Pancreas (tissue), 10 donors: ENCODE data around the gene TCF25. TPM values are rescaled to one million over a fixed set of nuclear protein-coding genes. Genes with fewer than 3 reads are reported as not detected.

Experiments used
- ATAC-seq, 4 donors: fragments of 200-7000 bp; cut with Tn5 transposase; one replicate each; pipeline versions ENCODE4 v1.8.0 to v1.9.1; 2020; ENCODE audit warnings: mild to moderate bottlenecking in 4 of 4, moderate library complexity in 4 of 4
- DNase-seq, 6 donors: peaks; one replicate each; pipeline ENCODE4 v3.0.0-alpha.2; 2020
- FAIRE-seq: peaks from 2 replicates; lab custom pipeline; 2012; peaks lifted over from hg19 to GRCh38; lab: Jason Lieb, UNC
- H3K27ac ChIP-seq, 4 donors: fragments of 200-600 bp; sonication (generic); 1 replicate in 3 of 4; 2 replicates in 1 of 4; pipeline versions ENCODE4 v1.5.0 to v1.8.0; 2020
- H3K27me3 ChIP-seq, 4 donors: fragments of 200-600 bp; one replicate each; pipeline ENCODE4 v1.8.0; 2021
- H3K36me3 ChIP-seq, 3 donors: fragments of 200-600 bp; sonication (generic) in 1 of 3; one replicate each; pipeline versions ENCODE4 v1.5.0 to v1.8.0; 2020 to 2021
- H3K4me1 ChIP-seq, 3 donors: fragments of 200-600 bp; one replicate each; pipeline ENCODE4 v1.8.0; 2021
- H3K4me3 ChIP-seq, 4 donors: fragments of 200-600 bp; sonication (generic) in 2 of 4; one replicate each; pipeline versions ENCODE4 v1.5.0 to v1.8.0; 2020 to 2021
- H3K9me3 ChIP-seq, 4 donors: fragments of 200-600 bp; one replicate each; pipeline ENCODE4 v1.8.0; 2021
- WGBS, 2 donors: extraction: QIAGEN DNeasy Blood & Tissue Kit; methylation state at CpG; one replicate each; pipeline ENCODE4 v1.1.7; 2013; 5-methylcytosine and 5-hydroxymethylcytosine counted together
- intact Hi-C, 3 donors: fragments of 100-400 bp; cut with DNase I; formaldehyde crosslinking; loops; one replicate each; pipeline versions ENCODE4 v1.11.1 to v1.14.2; 2022
- polyA plus RNA-seq, 2 donors: library from polyadenylated mRNA; stranded (reverse); fragments of 200-250 nt; gene quantifications; one replicate each; pipeline ENCODE4 v1.2.3, GENCODE V29; 2013
- total RNA-seq, 6 donors: library from RNA; stranded (reverse); fragmentation: NEBNext Ultra II Directional in 4 of 6; extraction: Animal tissue kit (Norgen Biotek cat#: 25700) in 4 of 6; gene quantifications; one replicate each; pipeline versions ENCODE4 v1.2.1 to v1.2.4, GENCODE V29; 2021 to 2023
- TF ChIP-seq, protein P1 (sequence below), 4 donors: fragments of 200-600 bp; sonication (generic) in 3 of 4; IDR thresholded peaks; one replicate each; pipeline versions ENCODE4 v1.5.0 to v1.8.0; 2021; ENCODE audit warnings: antibody characterized with exemption in 4 of 4
- donor health status: healthy with polysubstance abuse.
- donor health status: DM: no; HTN: no; CAD: no; lungs with moderate emphysema.
- donor health status: DM: no; HTN: no; CAD: no.
- donor health status: control.
- donor health status: control.
- donor health status: Bipolar disorder and iron deficiency.
- donor health status: DM: yes; HTN: yes; CAD: no.
- donor health status: DM: no; HTN: no; CAD: no.
- donor health status: DM: no; HTN: no; CAD: no.
- donor health status: DM: yes; HTN: yes; CAD: no.

The TCF25 gene
- total and polyA plus RNA-seq, 8 donors, result 81.0 to 250 (median 111) TPM

DNA sequence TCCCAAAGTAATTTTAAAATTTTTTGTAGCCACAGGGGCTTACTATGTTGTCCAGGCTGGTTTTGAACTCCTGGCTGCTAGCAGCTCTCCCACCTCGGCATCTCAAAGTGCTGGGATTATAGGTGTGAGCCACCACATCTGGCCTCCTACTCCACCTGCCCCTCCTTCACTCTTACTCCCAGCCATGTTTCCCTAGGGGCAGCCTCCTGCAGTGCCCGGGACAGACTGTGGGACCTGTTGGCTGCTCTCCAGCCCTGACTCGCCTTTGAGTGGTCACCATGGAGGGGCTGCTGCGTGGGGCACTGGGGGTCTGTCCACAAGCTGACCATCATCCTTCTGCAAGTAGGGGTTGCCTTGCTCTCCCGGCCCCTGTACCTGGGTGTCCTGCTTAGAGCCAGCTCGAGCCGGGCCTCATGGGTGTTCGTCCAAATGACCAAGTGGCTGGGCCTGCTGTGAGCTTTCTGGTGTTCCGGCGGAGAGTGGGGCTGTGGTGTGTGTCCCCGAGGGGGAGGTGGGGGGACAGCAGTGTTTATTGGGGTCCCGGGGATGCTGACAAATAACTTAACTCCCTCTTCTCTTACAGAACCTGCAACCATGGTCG is 28.6 kb upstream of the TCF25 start:
- H3K4me3 ChIP-seq, result no peak overlapping the region
- intact Hi-C loops, result no loop called here
- FAIRE-seq (no peak), DNase-seq (no peak), ATAC-seq (no peak)
- H3K27ac ChIP-seq, result no peak overlapping the region
- H3K4me1 ChIP-seq, result no peaks in the 10 kb centered on the region
- H3K27me3 ChIP-seq, result no peaks in the 10 kb centered on the region
- TF ChIP-seq, protein P1, sequence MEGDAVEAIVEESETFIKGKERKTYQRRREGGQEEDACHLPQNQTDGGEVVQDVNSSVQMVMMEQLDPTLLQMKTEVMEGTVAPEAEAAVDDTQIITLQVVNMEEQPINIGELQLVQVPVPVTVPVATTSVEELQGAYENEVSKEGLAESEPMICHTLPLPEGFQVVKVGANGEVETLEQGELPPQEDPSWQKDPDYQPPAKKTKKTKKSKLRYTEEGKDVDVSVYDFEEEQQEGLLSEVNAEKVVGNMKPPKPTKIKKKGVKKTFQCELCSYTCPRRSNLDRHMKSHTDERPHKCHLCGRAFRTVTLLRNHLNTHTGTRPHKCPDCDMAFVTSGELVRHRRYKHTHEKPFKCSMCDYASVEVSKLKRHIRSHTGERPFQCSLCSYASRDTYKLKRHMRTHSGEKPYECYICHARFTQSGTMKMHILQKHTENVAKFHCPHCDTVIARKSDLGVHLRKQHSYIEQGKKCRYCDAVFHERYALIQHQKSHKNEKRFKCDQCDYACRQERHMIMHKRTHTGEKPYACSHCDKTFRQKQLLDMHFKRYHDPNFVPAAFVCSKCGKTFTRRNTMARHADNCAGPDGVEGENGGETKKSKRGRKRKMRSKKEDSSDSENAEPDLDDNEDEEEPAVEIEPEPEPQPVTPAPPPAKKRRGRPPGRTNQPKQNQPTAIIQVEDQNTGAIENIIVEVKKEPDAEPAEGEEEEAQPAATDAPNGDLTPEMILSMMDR (IDR thresholded peaks at IDR 0.05), result no peak
- WGBS, 2 donors, result 67 to 79% methylated on average over 13 of the region's 13 CpGs
- H3K36me3 ChIP-seq, result no peaks in the 10 kb centered on the region
- no peaks in the 10 kb centered on the region for H3K9me3 ChIP-seq

DNA sequence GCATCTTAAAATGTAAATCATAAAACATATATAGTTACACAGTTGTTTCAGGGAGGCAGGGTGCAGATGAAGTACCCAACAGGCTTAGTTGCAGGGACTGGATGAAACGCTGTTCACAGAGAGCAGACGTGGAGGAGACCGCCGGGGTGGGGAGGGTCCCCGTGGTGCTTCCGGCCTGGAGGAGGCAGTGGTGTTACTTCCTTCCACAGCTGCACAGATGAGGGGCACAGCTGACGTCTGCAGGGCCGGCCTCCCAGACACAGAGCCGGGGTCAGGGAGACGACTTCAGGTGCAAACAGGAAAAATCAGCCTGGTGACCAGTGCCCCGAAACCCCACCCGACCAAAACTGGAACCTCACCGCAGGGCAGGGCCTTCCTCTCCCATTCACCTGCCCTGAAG is 28.0 kb upstream of the TCF25 start:
- no peak for DNase-seq
- no peak for ATAC-seq
- intact Hi-C loops, result no loop called here
- H3K36me3 ChIP-seq, result no peaks in the 10 kb centered on the region
- TF ChIP-seq, protein P1 (IDR thresholded peaks at IDR 0.05), result no peak
- no peaks in the 10 kb centered on the region for H3K4me1 ChIP-seq
- WGBS, 2 donors, result 74 to 82% methylated on average over 13 of the region's 13 CpGs
- no peak overlapping the region for H3K4me3 ChIP-seq
- no peaks in the 10 kb centered on the region for H3K9me3 ChIP-seq
- no peak for FAIRE-seq
- H3K27me3 ChIP-seq, result no peaks in the 10 kb centered on the region
- no peak overlapping the region for H3K27ac ChIP-seq

DNA sequence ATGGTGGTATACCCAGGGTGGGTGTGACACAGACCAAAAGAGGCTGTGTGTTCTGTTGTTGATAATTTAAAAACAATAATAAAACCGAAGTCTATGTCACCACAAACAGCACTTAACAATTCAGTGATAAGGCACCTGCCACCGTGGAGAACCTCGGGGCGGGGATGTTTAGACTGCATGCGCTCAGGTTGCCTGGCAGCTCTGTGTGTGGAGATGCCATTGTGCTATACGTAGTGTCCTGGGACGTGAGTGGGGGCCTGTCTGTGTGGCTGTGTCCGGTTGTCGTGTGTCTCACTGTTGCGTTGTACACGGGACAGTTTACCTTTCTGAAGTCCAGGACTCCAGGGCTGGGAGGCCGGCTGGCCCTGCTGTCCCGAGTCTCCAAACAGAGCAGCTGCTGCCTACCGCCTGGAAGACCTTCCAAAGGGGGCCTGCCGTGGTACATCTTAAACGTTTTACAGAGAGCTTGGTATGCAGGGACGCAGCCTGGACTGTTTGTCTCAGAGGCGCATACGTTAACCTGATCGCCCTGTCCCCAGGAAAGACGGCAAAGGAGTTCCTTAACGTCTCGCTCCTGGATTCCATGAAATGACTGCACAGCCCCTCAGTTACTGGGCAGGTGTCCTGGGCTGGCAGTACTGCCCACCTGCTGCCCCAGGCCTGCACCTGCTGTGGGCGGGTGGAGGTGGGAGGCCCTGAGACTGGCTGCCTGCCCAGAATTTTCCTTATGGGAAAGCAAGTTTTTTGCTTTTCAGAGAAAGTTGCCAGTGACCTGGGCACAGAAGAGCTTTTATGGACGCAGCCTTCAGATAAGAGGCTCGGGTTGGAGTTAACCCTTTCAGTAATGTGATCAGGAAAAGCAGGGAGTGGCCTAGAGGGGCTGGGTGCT is 26.1 kb upstream of the TCF25 start:
- TF ChIP-seq, protein P1 (IDR thresholded peaks at IDR 0.05), result no peak
- no peak for FAIRE-seq
- no peaks in the 10 kb centered on the region for H3K9me3 ChIP-seq
- H3K27ac ChIP-seq, result no peak overlapping the region
- no peak for DNase-seq
- H3K4me3 ChIP-seq, result no peak overlapping the region
- WGBS, 2 donors, result 52 to 54% methylated on average over 26 of the region's 26 CpGs
- no peaks in the 10 kb centered on the region for H3K36me3 ChIP-seq
- no peaks in the 10 kb centered on the region for H3K4me1 ChIP-seq
- intact Hi-C loops, result no loop called here
- ATAC-seq, result peak in 3 of 4 donors; percentile 35 to 42 (median 38)
- H3K27me3 ChIP-seq, result no peaks in the 10 kb centered on the region

DNA sequence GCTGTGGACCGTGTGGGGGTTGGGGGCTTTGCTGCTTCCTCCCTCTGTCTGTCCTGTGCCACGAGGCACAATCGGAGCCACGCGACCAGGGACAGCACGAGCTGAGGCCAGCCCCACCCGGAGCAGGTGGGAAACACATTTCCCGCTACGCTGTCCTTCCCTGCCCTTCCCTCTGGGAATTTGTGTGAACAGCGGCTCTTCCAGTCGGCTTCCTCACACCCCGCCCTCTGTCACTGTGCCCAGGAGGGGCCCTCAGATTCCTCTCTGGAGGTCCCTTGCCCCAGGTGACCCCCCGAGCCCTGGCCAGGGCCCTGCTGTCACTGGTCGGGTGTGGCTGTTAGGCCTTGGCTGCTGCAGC is 25.5 kb upstream of the TCF25 start:
- no peak overlapping the region for H3K27ac ChIP-seq
- 46 to 48% methylated on average over 14 of the region's 14 CpGs for WGBS, 2 donors
- no peak overlapping the region for H3K4me3 ChIP-seq
- intact Hi-C loops, result no loop called here
- H3K9me3 ChIP-seq, result no peaks in the 10 kb centered on the region
- ATAC-seq, result peak in 1 of 4 donors; percentile 22
- TF ChIP-seq, protein P1 (IDR thresholded peaks at IDR 0.05), result no peak
- DNase-seq, result no peak
- no peak for FAIRE-seq
- H3K27me3 ChIP-seq, result no peaks in the 10 kb centered on the region
- H3K36me3 ChIP-seq, result no peaks in the 10 kb centered on the region
- no peaks in the 10 kb centered on the region for H3K4me1 ChIP-seq

DNA sequence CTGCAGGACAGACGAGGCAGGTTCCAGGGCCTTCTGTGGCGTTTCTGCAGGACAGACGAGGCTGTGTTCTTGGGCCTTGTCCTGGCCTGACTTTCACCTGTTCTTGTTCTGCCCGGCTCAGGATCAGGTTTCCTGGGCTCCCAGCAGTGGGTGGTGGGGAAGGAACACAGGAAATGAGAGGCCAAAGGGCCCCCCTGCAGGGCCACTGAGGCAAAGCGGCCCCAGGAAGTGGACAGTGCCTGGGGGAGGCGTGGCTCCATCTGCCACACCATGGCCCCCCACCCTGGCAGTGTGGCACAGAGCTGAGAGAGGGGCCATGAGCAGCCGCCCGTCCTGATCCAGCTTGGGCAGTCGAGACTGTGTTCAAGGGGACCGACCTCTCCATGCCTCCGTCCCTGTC is 24.4 kb upstream of the TCF25 start:
- ATAC-seq (no peak), DNase-seq (peak in 1 of 6 donors; percentile 46), FAIRE-seq (no peak)
- Histone ChIP-seq H3K27me3 (no peaks in the 10 kb centered on the region), H3K9me3 (no peaks in the 10 kb centered on the region), H3K4me3 (no peak overlapping the region), H3K27ac (no peak overlapping the region), H3K4me1 (no peaks in the 10 kb centered on the region), H3K36me3 (no peaks in the 10 kb centered on the region)
- 83 to 88% methylated on average over 11 of the region's 11 CpGs for WGBS, 2 donors
- intact Hi-C loops, result no loop called here
- TF ChIP-seq, protein P1 (IDR thresholded peaks at IDR 0.05), result no peak
